HTR-8/SVneo (cell line): ENCODE results near the gene EZR.
A peak's percentile ranks its signal among the peaks of the same experiment; 100 is the strongest.
"Not testable (repeated sequence)": the region's sequence is repeated elsewhere in the genome, so short reads cannot be mapped to it uniquely, and the experiment has no call there.

Experiments used
- DNase-seq: peaks from one replicate; pipeline ENCODE4 v3.0.0; 2011; ENCODE audit warnings: low spot score, mixed read lengths; ENCODE audit not compliant: insufficient read length
- FAIRE-seq: peaks from 2 replicates; lab custom pipeline; 2011; peaks lifted over from hg19 to GRCh38; lab: Jason Lieb, UNC

The EZR gene

DNA sequence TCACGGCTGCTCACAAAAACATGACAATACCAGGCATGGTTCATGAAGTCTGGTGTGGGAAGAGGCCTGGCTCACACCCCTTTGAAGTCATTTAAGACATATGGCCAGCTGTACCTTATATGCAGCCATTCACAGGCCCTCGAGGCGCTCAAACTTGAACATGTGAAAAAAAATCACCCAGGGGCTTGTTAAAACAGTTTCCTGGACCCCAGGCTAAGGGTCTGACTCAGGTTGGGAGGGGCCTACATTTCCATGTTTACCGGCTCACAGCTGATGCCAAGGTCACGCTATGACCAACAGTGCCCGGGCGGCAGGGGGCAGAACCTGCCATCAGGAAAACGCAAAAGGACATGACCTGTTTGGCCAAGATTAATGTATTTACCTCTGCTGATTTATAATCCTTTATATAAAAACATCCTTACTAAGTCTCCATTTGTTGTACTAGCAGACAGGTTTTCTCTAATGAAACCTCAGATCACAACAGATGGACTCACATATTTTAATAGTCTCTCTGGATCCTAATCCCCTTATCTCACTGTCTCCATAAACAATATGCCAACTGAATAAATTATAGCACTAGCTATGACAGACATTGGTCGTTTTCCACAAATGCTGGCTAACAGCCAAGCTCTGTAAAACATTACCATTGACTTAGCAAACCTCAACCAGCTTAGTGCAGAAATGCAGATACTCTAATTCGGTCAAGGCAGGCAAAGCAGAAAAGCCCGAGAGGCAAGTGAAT is 19.9 kb downstream of the EZR start:
- DNase-seq: peak; percentile 43
- FAIRE-seq: no peak

DNA sequence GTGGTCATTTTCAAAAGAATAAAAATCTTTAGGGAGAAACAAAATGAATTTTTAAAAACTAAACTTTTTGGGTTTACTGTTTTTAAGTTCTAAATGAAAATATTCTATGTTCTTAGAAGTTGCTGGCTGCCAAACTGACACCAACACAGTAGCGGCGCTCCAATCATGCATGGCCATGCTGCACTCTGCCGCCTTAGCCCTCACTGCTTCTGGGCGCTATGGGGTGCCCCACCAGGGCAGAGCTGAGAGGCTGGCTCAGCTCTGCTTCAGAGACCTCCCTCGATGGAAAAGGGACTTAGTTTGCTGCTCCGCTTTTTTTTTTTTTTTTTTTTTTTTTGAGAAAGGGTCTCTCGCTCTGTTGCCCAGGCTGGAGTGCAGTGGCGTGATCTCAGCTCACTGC is 20.9 kb downstream of the EZR start:
- FAIRE-seq (no peak), DNase-seq (no peak)

- DNase-seq: no peak
- no peak for FAIRE-seq
Measured at GRCh38 chr6:158797331-158798310, 21.5 kb downstream of the EZR start.

DNA sequence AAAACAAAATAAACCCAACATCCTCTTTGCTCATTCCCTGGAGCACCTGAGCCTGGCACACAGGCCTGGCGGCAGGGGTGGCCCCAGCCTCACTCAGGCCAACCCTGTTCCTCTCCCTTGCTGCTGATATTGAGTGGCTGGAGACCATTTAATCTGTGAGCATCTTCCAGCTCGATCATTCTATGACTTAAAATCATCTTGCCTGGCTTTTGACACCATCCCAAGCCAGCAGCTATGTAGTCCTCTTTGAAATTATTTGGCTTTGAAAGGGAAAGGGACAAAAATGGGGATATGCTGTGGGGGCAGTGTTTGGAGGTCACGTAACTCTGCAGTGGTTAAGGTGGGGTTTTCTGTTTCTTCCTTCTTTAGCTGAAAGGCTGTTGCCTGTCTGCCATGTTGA is 22.8 kb downstream of the EZR start:
- no peak for DNase-seq
- no peak for FAIRE-seq

GRCh38 chr6:158795516-158795915 is 23.7 kb downstream of the EZR start:
- DNase-seq (no peak), FAIRE-seq (no peak)

- no peak for FAIRE-seq
- DNase-seq: peak; percentile 46
Measured at GRCh38 chr6:158793432-158793831, 25.7 kb downstream of the EZR start.

DNA sequence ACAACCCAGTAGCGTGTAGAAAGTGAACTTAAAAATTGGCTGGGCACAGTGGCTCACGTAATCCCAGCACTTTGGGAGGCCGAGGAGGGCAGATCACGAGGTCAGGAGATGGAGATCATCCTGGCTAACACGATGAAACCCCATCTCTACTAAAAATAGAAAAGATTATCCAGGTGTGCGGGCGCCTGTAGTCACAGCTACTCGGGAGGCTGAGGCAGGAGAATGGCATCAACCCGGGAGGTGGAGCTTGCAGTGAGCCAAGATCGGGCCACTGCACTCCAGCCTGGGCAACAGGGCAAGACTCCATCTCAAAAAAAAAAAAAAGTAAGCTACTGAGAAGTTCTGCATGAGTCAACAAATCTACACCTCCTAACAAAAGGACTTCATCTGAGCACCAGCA is 26.7 kb downstream of the EZR start:
- not testable (repeated sequence) for FAIRE-seq, DNase-seq

- FAIRE-seq: no peak
- no peak for DNase-seq
Measured at GRCh38 chr6:158791274-158791855, 27.8 kb downstream of the EZR start.

- no peak for FAIRE-seq
- no peak for DNase-seq
Measured at GRCh38 chr6:158789115-158789917, 29.9 kb downstream of the EZR start.

DNA sequence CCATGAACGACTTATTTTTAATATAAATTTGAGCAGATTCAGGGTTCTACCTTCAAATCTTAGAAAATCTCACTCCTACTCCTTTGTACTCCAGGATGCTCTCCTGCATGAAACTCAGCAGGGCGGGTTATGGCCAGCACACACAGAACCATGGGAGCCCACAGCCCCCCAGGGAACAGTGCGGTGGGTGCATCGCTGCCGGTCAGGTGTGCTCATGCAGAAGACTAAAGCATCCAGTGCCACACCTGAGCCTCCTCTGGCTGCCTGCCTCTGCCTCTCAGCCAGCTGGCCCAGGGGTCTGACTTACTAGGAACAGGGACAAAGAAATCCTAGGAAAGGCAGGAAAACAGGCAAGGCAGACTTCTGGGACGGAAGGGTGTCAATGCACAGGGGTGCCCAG is 31.8 kb downstream of the EZR start:
- no peak for DNase-seq
- no peak for FAIRE-seq

DNA sequence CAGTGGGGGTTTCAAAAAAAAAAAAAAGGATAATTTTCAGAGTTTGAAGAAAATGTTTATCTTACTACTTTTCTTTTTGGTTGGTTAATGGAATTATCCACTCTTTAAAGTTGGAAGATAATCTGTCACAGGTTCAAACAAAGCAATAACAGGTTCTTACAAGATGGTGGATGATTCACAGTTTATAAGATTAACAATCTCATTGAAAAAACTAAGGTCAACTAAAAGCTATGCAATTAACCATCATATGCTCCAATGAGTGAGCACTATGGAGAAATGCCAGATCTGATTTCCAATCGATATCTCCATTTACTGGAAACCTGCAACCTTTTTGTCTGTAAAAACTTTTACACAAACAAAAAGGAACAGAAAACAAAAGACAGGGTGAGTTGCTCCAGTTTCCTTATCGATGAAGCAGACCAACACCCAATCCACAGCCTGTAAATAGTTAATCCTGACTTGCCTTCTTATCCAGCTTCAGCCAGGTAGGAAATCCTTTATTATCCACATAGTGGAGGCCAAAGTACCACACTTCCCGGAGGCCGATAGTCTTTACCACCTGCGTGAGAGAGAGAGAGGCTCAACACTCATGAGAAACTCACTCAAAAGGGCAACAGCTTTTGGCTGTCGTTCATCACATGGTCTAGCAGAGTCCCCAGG is 32.4 kb downstream of the EZR start:
- FAIRE-seq (no peak), DNase-seq (no peak)

DNA sequence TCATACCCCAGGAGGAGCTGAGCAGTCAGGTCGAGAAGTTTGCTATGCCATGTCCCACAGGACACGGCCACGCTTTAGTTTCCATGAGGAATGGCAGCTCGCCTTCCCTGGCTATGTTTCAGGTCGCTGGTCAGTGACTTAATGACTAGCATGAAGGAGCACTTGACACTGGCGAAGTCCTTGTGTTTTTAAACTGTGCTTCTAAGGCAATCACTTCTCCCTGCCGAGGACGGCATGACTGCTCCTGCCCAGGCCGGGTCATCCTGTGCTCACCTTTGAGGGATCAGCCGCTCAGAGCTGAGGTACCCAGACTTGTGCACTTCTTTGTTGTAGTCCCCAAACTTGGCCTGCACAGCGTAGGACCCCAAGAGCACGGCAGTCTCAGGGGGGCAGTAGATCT is 34.1 kb downstream of the EZR start:
- FAIRE-seq (no peak), DNase-seq (no peak)

DNA sequence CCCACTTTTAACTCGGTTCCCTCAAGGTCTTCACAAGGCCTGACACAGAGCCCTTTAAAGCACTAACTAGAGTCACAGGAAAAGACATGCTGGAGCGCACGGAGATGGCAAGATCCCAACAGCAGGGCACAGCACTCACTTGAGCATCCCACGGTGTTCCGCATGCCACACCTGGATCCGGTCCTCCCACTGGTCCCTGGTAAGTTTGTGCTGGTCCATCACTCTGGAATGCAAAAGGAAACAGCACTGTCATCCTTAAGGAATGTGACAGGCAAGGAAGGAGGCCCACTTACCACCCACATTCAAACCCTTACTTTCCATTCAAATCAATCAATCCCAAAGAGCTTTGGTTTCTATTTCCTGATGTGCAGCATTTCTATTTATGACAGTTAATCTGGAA is 34.7 kb downstream of the EZR start:
- DNase-seq: peak; percentile 24
- peak; percentile 49 for FAIRE-seq

- no peak for FAIRE-seq
- DNase-seq: no peak
Measured at GRCh38 chr6:158783851-158784250, 35.3 kb downstream of the EZR start.

DNA sequence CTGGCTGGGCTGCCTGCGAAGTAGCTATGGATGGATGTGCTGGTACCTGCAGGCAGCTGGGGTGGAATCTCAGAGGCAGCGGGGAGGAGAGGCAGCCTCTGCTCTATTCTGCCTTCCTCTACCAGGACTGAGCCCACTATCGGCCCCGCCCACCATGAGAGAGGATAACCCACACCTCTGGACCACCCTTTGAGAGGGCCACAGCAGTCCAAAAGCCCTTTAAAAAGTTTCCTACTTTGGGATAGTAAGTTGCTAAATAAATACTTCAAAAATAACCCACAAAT is 36.1 kb downstream of the EZR start:
- DNase-seq (no peak), FAIRE-seq (no peak)

GRCh38 chr6:158782432-158783166 is 36.6 kb downstream of the EZR start:
- DNase-seq (no peak), FAIRE-seq (no peak)

GRCh38 chr6:158781692-158782373 is 37.3 kb downstream of the EZR start:
- no peak for FAIRE-seq
- no peak for DNase-seq

DNA sequence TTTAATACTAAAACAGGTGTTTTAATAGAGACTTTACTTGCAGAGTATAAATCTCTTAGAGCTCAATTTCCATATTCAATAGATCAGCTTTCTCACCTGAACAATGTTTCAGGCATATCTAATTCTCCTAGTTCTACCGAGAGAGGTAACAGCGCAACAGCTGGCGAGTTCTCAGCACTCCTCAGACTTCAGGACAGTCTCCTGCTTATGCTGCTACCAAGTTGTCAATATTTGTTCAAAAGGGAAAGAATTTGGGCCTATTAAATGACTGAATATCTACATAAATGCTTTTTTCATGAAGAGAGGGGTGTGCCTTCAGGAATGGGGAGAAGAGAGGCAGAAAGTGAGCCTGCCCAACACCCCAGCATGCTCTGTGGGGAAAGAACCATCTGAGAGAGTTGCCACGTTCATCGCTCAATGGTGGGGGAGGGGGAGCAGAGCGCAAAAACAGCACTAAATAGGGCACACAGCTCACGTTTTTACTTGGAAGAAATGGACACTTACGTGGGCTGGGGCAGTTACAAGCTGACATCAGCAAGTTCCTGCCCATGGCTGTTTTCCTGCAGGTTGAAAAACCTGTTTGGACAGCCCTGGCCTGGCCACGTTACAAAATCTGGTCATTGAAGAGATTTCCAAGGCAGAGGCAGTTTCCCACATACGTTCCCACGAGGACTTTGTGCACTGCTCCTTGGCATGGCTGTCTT is 38.0 kb downstream of the EZR start:
- FAIRE-seq: no peak
- DNase-seq: no peak
